ENCODE data around the gene BCS1L.

DNA sequence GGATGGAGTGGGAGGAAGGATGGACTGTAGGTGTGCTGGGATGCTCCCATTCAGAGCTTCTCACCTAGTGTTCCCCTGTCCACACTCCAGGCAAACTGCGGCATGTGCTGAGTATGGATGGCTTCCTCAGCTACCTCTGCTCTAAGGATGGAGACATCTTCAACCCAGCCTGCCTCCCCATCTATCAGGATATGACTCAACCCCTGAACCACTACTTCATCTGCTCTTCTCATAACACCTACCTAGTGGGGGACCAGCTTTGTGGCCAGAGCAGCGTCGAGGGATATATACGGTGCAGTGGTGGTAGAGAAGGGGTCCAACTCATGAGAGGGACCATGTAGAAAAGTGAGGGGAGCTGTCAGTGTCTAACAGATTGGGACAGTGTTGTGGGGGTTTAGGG, 31.5 kb upstream of the BCS1L start:
- TF ChIP-seq, protein P1, sequence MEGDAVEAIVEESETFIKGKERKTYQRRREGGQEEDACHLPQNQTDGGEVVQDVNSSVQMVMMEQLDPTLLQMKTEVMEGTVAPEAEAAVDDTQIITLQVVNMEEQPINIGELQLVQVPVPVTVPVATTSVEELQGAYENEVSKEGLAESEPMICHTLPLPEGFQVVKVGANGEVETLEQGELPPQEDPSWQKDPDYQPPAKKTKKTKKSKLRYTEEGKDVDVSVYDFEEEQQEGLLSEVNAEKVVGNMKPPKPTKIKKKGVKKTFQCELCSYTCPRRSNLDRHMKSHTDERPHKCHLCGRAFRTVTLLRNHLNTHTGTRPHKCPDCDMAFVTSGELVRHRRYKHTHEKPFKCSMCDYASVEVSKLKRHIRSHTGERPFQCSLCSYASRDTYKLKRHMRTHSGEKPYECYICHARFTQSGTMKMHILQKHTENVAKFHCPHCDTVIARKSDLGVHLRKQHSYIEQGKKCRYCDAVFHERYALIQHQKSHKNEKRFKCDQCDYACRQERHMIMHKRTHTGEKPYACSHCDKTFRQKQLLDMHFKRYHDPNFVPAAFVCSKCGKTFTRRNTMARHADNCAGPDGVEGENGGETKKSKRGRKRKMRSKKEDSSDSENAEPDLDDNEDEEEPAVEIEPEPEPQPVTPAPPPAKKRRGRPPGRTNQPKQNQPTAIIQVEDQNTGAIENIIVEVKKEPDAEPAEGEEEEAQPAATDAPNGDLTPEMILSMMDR (IDR thresholded peaks at IDR 0.05) = no peak
- TF ChIP-seq, protein P2, sequence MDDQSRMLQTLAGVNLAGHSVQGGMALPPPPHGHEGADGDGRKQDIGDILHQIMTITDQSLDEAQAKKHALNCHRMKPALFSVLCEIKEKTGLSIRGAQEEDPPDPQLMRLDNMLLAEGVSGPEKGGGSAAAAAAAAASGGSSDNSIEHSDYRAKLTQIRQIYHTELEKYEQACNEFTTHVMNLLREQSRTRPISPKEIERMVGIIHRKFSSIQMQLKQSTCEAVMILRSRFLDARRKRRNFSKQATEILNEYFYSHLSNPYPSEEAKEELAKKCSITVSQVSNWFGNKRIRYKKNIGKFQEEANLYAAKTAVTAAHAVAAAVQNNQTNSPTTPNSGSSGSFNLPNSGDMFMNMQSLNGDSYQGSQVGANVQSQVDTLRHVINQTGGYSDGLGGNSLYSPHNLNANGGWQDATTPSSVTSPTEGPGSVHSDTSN (IDR thresholded peaks at IDR 0.05) = no peak
